Measurements from ENCODE around the gene CCDC24. TPM values are rescaled to one million over a fixed set of nuclear protein-coding genes. Genes with fewer than 3 reads are reported as not detected.

The CCDC24 gene
- total and polyA plus RNA-seq, 2 of the 13 experiments (the other 11 are each of a cell fraction or from before 2014, with no cell fraction given) = 1.4 to 2.9 TPM

DNA sequence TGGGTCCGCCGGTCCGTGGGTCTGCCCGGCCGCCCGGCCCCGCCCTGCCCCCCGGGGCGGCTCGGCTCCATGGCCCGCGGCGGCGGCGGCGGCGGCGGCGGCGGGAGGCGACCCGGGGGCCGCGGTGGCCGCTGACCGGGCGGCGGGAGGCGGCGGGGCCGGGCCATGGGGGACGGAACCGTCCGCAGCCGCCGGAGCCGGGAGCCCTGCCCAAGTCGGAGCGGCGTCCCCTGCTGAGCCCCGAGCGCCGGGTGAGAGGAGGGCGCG is 12.2 kb upstream of the CCDC24 start (continued):
- TF ChIP-seq YEATS4 (CRISPR knock-in tag; IDR thresholded peaks at IDR 0.05; ENCODE audit: borderline replicate concordance) (peak; percentile 17), RBFOX2 (IDR thresholded peaks at IDR 0.05; ENCODE audit: low read depth, low read length) (peak; percentile 6; the same call in 1 of the 2 replicates), SRF (IDR thresholded peaks at IDR 0.05; ENCODE audit: low read depth, low read length) (no peak), ZNF383 (CRISPR knock-in tag; IDR thresholded peaks at IDR 0.05; ENCODE audit: borderline replicate concordance) (no peak), ZNF251 (CRISPR knock-in tag; IDR thresholded peaks at IDR 0.05) (no peak), TGIF2 (CRISPR knock-in tag; IDR thresholded peaks at IDR 0.05) (no peak), ZGPAT (CRISPR knock-in tag; IDR thresholded peaks at IDR 0.05) (no peak), ZNF205 (CRISPR knock-in tag; IDR thresholded peaks at IDR 0.05) (no peak), ZNF792 (CRISPR knock-in tag; IDR thresholded peaks at IDR 0.05) (no peak), NBN (conservative IDR thresholded peaks at IDR 0.05) (no peak), ZNF335 (CRISPR knock-in tag; IDR thresholded peaks at IDR 0.05) (0 out of 2 replicates have a peak, but pooled peaks have one; percentile 0), ZNF775 (CRISPR knock-in tag; IDR thresholded peaks at IDR 0.05; ENCODE audit: borderline replicate concordance) (no peak)
- TF ChIP-seq, protein P1, sequence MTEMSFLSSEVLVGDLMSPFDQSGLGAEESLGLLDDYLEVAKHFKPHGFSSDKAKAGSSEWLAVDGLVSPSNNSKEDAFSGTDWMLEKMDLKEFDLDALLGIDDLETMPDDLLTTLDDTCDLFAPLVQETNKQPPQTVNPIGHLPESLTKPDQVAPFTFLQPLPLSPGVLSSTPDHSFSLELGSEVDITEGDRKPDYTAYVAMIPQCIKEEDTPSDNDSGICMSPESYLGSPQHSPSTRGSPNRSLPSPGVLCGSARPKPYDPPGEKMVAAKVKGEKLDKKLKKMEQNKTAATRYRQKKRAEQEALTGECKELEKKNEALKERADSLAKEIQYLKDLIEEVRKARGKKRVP (CRISPR knock-in tag; IDR thresholded peaks at IDR 0.05) = no peak
- TF ChIP-seq, protein P2, sequence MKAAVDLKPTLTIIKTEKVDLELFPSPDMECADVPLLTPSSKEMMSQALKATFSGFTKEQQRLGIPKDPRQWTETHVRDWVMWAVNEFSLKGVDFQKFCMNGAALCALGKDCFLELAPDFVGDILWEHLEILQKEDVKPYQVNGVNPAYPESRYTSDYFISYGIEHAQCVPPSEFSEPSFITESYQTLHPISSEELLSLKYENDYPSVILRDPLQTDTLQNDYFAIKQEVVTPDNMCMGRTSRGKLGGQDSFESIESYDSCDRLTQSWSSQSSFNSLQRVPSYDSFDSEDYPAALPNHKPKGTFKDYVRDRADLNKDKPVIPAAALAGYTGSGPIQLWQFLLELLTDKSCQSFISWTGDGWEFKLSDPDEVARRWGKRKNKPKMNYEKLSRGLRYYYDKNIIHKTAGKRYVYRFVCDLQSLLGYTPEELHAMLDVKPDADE (CRISPR knock-in tag; IDR thresholded peaks at IDR 0.05) = 0 out of 2 replicates have a peak, but pooled peaks have one; percentile 38
- TF ChIP-seq, protein P3, sequence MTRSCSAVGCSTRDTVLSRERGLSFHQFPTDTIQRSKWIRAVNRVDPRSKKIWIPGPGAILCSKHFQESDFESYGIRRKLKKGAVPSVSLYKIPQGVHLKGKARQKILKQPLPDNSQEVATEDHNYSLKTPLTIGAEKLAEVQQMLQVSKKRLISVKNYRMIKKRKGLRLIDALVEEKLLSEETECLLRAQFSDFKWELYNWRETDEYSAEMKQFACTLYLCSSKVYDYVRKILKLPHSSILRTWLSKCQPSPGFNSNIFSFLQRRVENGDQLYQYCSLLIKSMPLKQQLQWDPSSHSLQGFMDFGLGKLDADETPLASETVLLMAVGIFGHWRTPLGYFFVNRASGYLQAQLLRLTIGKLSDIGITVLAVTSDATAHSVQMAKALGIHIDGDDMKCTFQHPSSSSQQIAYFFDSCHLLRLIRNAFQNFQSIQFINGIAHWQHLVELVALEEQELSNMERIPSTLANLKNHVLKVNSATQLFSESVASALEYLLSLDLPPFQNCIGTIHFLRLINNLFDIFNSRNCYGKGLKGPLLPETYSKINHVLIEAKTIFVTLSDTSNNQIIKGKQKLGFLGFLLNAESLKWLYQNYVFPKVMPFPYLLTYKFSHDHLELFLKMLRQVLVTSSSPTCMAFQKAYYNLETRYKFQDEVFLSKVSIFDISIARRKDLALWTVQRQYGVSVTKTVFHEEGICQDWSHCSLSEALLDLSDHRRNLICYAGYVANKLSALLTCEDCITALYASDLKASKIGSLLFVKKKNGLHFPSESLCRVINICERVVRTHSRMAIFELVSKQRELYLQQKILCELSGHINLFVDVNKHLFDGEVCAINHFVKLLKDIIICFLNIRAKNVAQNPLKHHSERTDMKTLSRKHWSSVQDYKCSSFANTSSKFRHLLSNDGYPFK (CRISPR knock-in tag; IDR thresholded peaks at IDR 0.05; ENCODE audit: borderline replicate concordance) = no peak

Data from HepG2 (cell line).